ENCODE results near the gene RFX7.

The RFX7 gene

GRCh38 chr15:56241374-56242105 is 2.1 kb downstream of the RFX7 start:
- no peak for TF ChIP-seq CEBPB (IDR thresholded peaks at IDR 0.05)
- no peak for TF ChIP-seq ZBTB7A (IDR thresholded peaks at IDR 0.05; ENCODE audit: low read depth)
- TF ChIP-seq CREB1 (IDR thresholded peaks at IDR 0.05; ENCODE audit: low read depth) = no peak
- no peak for TF ChIP-seq TAF1 (IDR thresholded peaks at IDR 0.05; ENCODE audit: low read depth)
- no peak for TF ChIP-seq REST (IDR thresholded peaks at IDR 0.05; ENCODE audit: low read depth)
- TF ChIP-seq MAX (IDR thresholded peaks at IDR 0.05) = no peak
- no peak for TF ChIP-seq YY1 (IDR thresholded peaks at IDR 0.05; ENCODE audit: low read depth)
- TF ChIP-seq FOXM1 (IDR thresholded peaks at IDR 0.05; ENCODE audit: borderline replicate concordance, low read depth) = no peak
- no peak for TF ChIP-seq RAD21 (IDR thresholded peaks at IDR 0.05; ENCODE audit: low read depth)
- TF ChIP-seq NFIC (IDR thresholded peaks at IDR 0.05) = no peak
- TF ChIP-seq USF1 (IDR thresholded peaks at IDR 0.05) = no peak

GRCh38 chr15:56240390-56240789 is 3.3 kb downstream of the RFX7 start:
- TF ChIP-seq TEAD4 (IDR thresholded peaks at IDR 0.05) (no peak), TCF12 (IDR thresholded peaks at IDR 0.05; ENCODE audit: low read depth) (no peak), CEBPB (IDR thresholded peaks at IDR 0.05) (no peak), FOXM1 (IDR thresholded peaks at IDR 0.05; ENCODE audit: borderline replicate concordance, low read depth) (no peak), EP300 (IDR thresholded peaks at IDR 0.05; ENCODE audit: borderline replicate concordance) (no peak), USF1 (IDR thresholded peaks at IDR 0.05) (no peak), TAF1 (IDR thresholded peaks at IDR 0.05; ENCODE audit: low read depth) (no peak), CREB1 (IDR thresholded peaks at IDR 0.05; ENCODE audit: low read depth) (no peak), ZBTB7A (IDR thresholded peaks at IDR 0.05; ENCODE audit: low read depth) (no peak), EGR1 (IDR thresholded peaks at IDR 0.05) (no peak), YY1 (IDR thresholded peaks at IDR 0.05; ENCODE audit: low read depth) (no peak)

- TF ChIP-seq TEAD4 (IDR thresholded peaks at IDR 0.05) = no peak
- TF ChIP-seq MAX (IDR thresholded peaks at IDR 0.05) = no peak
- no peak for TF ChIP-seq NFIC (IDR thresholded peaks at IDR 0.05)
Observed at GRCh38 chr15:56236197-56236596, 7.5 kb downstream of the RFX7 start.

- no peak for TF ChIP-seq EP300 (IDR thresholded peaks at IDR 0.05; ENCODE audit: borderline replicate concordance)
- TF ChIP-seq NFIC (IDR thresholded peaks at IDR 0.05) = no peak
- TF ChIP-seq TAF1 (IDR thresholded peaks at IDR 0.05; ENCODE audit: low read depth) = no peak
- no peak for TF ChIP-seq EGR1 (IDR thresholded peaks at IDR 0.05)
Observed at GRCh38 chr15:56234804-56235203, 8.9 kb downstream of the RFX7 start.

- TF ChIP-seq MAX (IDR thresholded peaks at IDR 0.05) (no peak), TEAD4 (IDR thresholded peaks at IDR 0.05) (no peak), TAF1 (IDR thresholded peaks at IDR 0.05; ENCODE audit: low read depth) (no peak), CEBPB (IDR thresholded peaks at IDR 0.05) (no peak), REST (IDR thresholded peaks at IDR 0.05; ENCODE audit: low read depth) (no peak), YY1 (IDR thresholded peaks at IDR 0.05; ENCODE audit: low read depth) (no peak), FOXM1 (IDR thresholded peaks at IDR 0.05; ENCODE audit: borderline replicate concordance, low read depth) (no peak), NFIC (IDR thresholded peaks at IDR 0.05) (no peak), ZBTB7A (IDR thresholded peaks at IDR 0.05; ENCODE audit: low read depth) (no peak), EGR1 (IDR thresholded peaks at IDR 0.05) (no peak), RAD21 (IDR thresholded peaks at IDR 0.05; ENCODE audit: low read depth) (no peak), USF1 (IDR thresholded peaks at IDR 0.05) (no peak), EP300 (IDR thresholded peaks at IDR 0.05; ENCODE audit: borderline replicate concordance) (no peak), TCF12 (IDR thresholded peaks at IDR 0.05; ENCODE audit: low read depth) (no peak), CREB1 (IDR thresholded peaks at IDR 0.05; ENCODE audit: low read depth) (no peak)
Observed at GRCh38 chr15:56233549-56233948, 10.1 kb downstream of the RFX7 start.

All from Ishikawa (cell line).